ENCODE data around the gene GALNTL6.

The GALNTL6 gene

DNA sequence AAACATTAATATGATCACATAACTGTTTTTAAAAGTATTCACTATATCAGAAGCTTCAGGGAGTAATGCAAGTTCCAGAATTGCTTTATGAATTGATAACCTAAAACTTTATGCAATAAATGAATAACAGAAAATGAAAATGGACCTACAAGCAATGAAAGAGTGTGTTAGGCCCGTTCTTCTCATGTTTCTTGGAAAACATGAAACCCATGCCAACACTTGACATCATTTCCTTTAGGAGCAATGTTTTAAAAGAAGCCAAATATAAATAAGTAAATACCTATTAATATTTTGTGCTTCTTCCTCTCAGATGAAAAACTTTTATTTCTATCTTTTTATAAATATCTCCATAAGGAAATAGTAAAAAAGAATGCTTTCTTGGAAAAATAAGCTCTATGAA is 1232.4 kb downstream of the GALNTL6 start:
- DNase-seq, result no peak

DNA sequence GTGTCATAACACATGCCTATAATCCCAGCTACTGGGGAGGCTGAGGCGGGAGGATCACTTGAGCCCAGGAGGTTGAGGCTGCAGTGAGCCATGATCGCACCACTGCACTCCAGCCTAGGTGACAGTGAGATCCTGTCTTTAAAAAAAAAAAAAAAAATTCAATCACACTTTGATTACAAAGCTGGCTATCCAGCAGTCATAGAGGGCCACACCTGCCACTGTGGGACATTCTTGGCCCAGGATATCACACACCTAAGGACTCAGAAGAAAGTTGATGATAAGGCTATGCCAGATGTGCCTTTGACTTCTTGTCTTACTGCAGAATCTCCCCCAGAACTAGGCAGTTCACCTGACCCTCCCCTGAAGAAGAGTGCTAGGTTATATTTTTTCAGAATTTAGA is 1232.9 kb downstream of the GALNTL6 start:
- no peak for DNase-seq

- no peak for DNase-seq
Measured at GRCh38 chr4:173046818-173047217, 1233.6 kb downstream of the GALNTL6 start.

- DNase-seq, result no peak
Measured at GRCh38 chr4:173051232-173051631, 1238.0 kb downstream of the GALNTL6 start.

DNA sequence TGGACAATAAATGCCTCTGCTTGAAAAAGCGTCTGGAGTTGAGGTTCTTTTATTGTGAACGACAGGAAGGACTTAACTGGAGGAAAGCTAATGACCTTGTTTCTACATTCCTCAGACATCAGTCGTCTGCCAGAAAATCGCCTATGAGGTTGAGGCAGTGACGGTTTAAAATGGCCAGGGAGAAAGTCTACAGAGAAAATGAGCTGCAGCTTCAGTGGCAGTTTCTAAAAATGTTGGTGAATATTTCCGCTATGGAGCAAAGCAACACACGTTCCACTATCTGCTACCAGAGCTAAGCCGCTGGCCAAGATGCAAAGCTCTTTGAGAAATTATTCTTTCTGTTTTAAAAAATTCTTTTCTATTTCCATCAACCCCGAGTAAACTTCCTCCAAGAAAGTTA is 1238.5 kb downstream of the GALNTL6 start:
- no peak for DNase-seq

GRCh38 chr4:173052439-173052838 is 1239.2 kb downstream of the GALNTL6 start:
- DNase-seq, result no peak

GRCh38 chr4:173056271-173056670 is 1243.1 kb downstream of the GALNTL6 start:
- DNase-seq, result no peak

DNA sequence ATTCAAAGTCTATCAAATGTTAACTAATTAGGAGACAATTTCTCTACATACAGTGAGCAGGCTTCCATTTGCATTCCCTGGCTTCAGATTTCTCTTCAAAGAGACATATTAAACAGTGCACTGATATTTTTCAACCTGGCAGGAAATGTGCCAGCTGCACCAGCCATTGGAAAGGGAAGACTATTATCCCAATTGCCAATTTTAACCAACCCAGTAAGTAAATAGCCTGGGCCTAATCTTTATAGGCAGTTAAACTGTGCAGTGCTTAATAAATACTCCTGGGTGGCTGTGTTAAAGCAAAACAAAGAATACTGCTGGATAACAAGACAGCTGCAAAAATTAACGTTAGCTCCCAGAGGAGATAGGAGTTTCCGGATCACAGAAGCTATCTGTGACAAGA is 1243.5 kb downstream of the GALNTL6 start:
- no peak for DNase-seq

- DNase-seq, result no peak
Measured at GRCh38 chr4:173057442-173057841, 1244.2 kb downstream of the GALNTL6 start.

GRCh38 chr4:173057901-173058300 is 1244.7 kb downstream of the GALNTL6 start:
- no peak for DNase-seq

DNA sequence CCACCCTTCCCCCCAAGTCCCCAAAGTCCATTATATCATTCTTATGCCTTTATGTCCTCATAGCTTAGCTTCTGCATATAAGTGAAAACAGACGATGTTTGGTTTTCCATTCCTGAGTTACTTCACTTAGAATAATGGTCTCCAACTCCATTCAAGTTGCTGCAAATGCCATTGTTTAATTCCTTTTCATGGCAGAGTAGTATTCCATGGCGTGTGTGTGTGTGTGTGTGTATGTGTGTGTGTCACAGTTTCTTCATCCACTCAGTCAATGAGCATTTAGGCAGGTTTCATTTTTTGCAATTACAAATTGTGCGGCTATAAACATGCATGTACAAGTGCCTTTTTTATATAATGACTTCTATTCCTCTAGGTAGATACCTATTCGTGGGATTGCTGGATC is 1248.0 kb downstream of the GALNTL6 start:
- DNase-seq, result no peak

DNA sequence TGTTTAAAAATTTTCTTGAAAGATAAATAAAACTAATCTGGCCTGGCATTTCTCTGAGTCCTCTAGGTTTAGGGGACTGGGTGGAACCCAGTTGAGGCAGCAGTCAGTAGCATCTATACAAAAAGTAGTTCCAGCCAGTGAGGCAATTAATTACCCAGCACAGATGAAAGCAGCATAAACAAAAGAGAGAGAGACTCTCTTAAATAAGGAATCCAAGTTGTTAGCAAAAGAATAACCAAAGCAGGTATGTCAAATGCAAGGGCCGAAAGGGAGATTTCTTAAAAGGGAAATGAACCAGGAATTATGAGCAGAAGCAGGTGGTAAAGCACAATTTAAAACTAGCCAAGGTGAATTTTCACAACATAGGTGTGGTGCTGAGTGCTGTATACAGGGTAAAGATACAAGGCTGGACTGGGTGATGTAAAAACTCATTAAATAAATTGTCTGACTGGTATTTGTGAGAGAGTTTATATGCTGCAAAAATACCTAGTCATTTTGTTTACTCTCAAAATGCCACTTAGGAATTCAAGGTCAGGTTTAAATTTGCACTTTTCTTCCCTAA is 1260.8 kb downstream of the GALNTL6 start:
- no peak for DNase-seq

DNA sequence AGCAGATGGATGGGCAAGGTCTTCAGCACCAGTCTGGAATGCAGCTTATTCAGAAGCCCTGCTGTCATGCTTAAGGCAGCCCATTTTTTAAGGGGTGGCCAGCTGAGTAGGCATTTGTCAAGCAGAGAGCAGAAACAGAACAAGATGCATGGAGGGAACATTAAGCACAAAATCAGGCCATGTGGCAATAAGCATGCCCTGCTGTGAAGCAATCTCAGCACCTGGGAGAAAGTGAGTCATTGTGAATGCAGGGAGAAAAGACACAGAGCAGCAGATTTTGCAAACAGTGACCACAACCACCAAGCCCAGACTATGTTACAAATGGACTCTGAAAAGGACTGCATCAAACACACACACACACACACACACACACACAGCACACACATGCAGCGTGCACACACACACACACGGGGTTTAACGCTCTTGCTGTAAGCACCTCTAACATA is 1261.3 kb downstream of the GALNTL6 start:
- DNase-seq, result peak; percentile 8

DNA sequence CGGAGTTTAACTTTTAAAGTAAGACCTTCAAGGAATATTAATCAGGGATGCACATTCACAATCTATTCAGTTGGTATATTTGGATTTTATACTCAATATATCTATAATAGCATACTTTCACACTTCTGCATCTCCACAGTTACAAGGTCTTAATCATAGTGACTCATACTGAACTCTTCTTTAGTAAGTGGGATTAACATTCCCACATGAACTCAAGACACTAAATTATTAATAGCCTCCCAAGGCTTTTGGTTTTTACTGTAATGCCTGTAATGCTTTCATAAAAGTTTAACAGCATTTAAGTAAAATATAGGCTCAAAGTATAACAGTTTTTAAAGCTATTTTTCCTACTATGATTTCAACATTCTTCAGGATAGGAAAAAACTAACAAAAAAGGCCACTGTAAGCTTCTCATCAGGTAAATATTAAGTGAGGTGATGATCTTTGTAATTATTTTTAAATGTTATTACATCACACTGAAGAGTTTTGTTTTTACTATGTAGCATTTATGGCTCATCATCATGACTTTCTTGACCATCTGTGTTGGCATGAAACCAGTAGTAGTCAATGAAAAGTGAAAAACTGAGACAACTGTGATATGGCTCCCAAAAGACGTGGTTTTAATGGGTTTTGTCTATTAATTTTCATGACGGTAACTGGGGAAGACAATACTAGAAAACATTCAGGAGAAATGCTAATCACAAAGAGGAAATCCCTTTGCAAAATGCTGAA is 1263.9 kb downstream of the GALNTL6 start:
- DNase-seq, result no peak

- DNase-seq, result no peak
Measured at GRCh38 chr4:173088144-173088543, 1274.9 kb downstream of the GALNTL6 start.

All from midbrain (tissue), 1 donor.